IMR-90 (cell line): ENCODE data around the gene PGLYRP3. TPM values are rescaled to one million over a fixed set of nuclear protein-coding genes. Genes with fewer than 3 reads are reported as not detected.

ENCODE experiments used
- ATAC-seq: fragments of 200-7000 bp; cut with Tn5 transposase; 2 replicates; pipeline ENCODE4 v1.9.1; 2020; ENCODE audit warnings: low read depth, mild to moderate bottlenecking, moderate library complexity
- BruUV-seq: library from RNA; stranded (reverse); fragments of 400-500 nt; replicated peaks from 2 replicates; lab custom pipeline; 2021; lab: Mats Ljungman, UMichigan
- CTCF ChIA-PET: fragments of 300-600 bp; formaldehyde crosslinking; extraction: SDS; loops from one replicate; lab custom pipeline; 2021; ENCODE audit warnings: antibody characterized with exemption; lab: Yijun Ruan, JAX
- POLR2A ChIA-PET: fragments of 300-600 bp; sonication (Branson Sonifier 250); formaldehyde crosslinking; loops from one replicate; lab custom pipeline; 2022; ENCODE audit warnings: antibody characterized with exemption; ENCODE audit not compliant: unreplicated experiment; lab: Charles Lee
- DNase-seq: peaks from one replicate; pipeline ENCODE4 v3.0.0; 2013
- H2AFZ ChIP-seq: replicated peaks from 2 replicates; pipeline ENCODE3; 2013; ENCODE audit warnings: low read length, mild to moderate bottlenecking; ENCODE audit not compliant: poor library complexity
- H2AK5ac ChIP-seq: 2 replicates; pipeline ENCODE4 v1.6.1; 2013; ENCODE audit warnings: low read depth, low read length, inconsistent platforms
- H2AK9ac ChIP-seq: replicated peaks from 2 replicates; pipeline ENCODE3; 2013; ENCODE audit warnings: mild to moderate bottlenecking, low read depth, low read length, moderate library complexity; ENCODE audit not compliant: poor library complexity
- H2BK120ac ChIP-seq: 2 replicates; pipeline ENCODE4 v1.6.1; 2013; ENCODE audit warnings: low read depth, low read length, inconsistent platforms
- H2BK15ac ChIP-seq: 3 replicates; pipeline ENCODE4 v1.6.1; 2013; ENCODE audit warnings: low read depth, low read length, inconsistent platforms
- H2BK20ac ChIP-seq: 2 replicates; pipeline ENCODE4 v1.6.1; 2013; ENCODE audit warnings: low read depth, mild to moderate bottlenecking, inconsistent platforms, low read length, moderate library complexity
- H2BK5ac ChIP-seq: 2 replicates; pipeline ENCODE4 v1.6.1; 2013; ENCODE audit warnings: mild to moderate bottlenecking, low read depth, low read length, inconsistent platforms; ENCODE audit not compliant: poor library complexity, severe bottlenecking
- H3K14ac ChIP-seq: replicated peaks from 2 replicates; pipeline ENCODE4 v1.6.1; 2013; ENCODE audit warnings: low read depth, low read length, inconsistent platforms
- H3K18ac ChIP-seq: 2 replicates; pipeline ENCODE4 v1.6.1; 2013; ENCODE audit warnings: low read depth, low read length, control low read depth
- H3K23ac ChIP-seq: 2 replicates; pipeline ENCODE4 v1.6.1; 2013; ENCODE audit warnings: low read depth, low read length, inconsistent platforms
- H3K27ac ChIP-seq: 2 replicates; pipeline ENCODE4 v1.5.1; 2013; ENCODE audit warnings: mild to moderate bottlenecking, control low read depth, low read length; ENCODE audit not compliant: insufficient read depth
- H3K27me3 ChIP-seq: 2 replicates; pipeline ENCODE4 v1.6.1; 2013; ENCODE audit warnings: low read length; ENCODE audit not compliant: control insufficient read depth, insufficient read depth
- H3K36me3 ChIP-seq: 2 replicates; pipeline ENCODE4 v1.6.1; 2013; ENCODE audit warnings: low read length, mixed read lengths; ENCODE audit not compliant: control insufficient read depth, insufficient read depth
- H3K4ac ChIP-seq: 2 replicates; pipeline ENCODE4 v1.6.1; 2013; ENCODE audit warnings: low read depth, low read length, inconsistent platforms
- H3K4me1 ChIP-seq: 2 replicates; pipeline ENCODE4 v1.6.1; 2013; ENCODE audit warnings: low read length, mixed read lengths; ENCODE audit not compliant: control insufficient read depth, insufficient read depth
- H3K4me2 ChIP-seq: 2 replicates; pipeline ENCODE4 v1.6.1; 2013; ENCODE audit warnings: low read depth, mild to moderate bottlenecking, control low read depth, low read length, moderate library complexity
- H3K4me3 ChIP-seq: 2 replicates; pipeline ENCODE4 v1.5.1; 2013; ENCODE audit warnings: low read depth, mild to moderate bottlenecking, control low read depth, low read length, moderate library complexity; ENCODE audit not compliant: insufficient read depth
- H3K56ac ChIP-seq: 2 replicates; pipeline ENCODE4 v1.6.1; 2013; ENCODE audit warnings: low read length, inconsistent platforms; ENCODE audit not compliant: insufficient read depth; ENCODE audit errors: extremely low read depth
- H3K79me1 ChIP-seq, 2 experiments: 2 replicates each; pipeline ENCODE4 v1.6.1; 2013; ENCODE audit warnings: low read length in 2 of 2, inconsistent platforms in 1 of 2, low read depth in 1 of 2
- H3K9ac ChIP-seq: 2 replicates; pipeline ENCODE4 v1.6.1; 2013; ENCODE audit warnings: low read depth, low read length, control low read depth
- H3K9me1 ChIP-seq: 2 replicates; pipeline ENCODE4 v1.6.1; 2013; ENCODE audit warnings: low read length, inconsistent platforms; ENCODE audit not compliant: insufficient read depth
- H3K9me3 ChIP-seq: 2 replicates; pipeline ENCODE4 v1.6.1; 2013; ENCODE audit warnings: low read length; ENCODE audit not compliant: control insufficient read depth, insufficient read depth
- H4K20me1 ChIP-seq: 2 replicates; pipeline ENCODE4 v1.6.1; 2013; ENCODE audit warnings: low read length, inconsistent platforms; ENCODE audit not compliant: insufficient read depth
- H4K5ac ChIP-seq: 2 replicates; pipeline ENCODE4 v1.6.1; 2013; ENCODE audit warnings: mild to moderate bottlenecking, low read depth, low read length, control low read depth
- H4K8ac ChIP-seq, 2 experiments: 2 replicates each; pipeline ENCODE4 v1.6.1; 2013; ENCODE audit warnings: low read depth in 2 of 2, low read length in 2 of 2, control low read depth in 1 of 2, inconsistent platforms in 1 of 2
- H4K91ac ChIP-seq: 2 replicates; pipeline ENCODE4 v1.6.1; 2013; ENCODE audit warnings: low read depth, low read length, inconsistent platforms; ENCODE audit not compliant: insufficient read depth
- ELK1 ChIP-seq: fragments of 150-350 bp; IDR thresholded peaks from 2 replicates; pipeline ENCODE4 v1.6.1; 2016; ENCODE audit warnings: low read depth, mild to moderate bottlenecking, low read length, moderate library complexity, borderline replicate concordance
- WGBS, 2 experiments: methylation state at CpG; one replicate each; pipeline versions ENCODE4 v1.1.5 to v1.1.7; 2013; ENCODE audit warnings: missing lambda C conversion rate in 2 of 2; ENCODE audit not compliant: insufficient read length in 1 of 2; ENCODE audit errors: extremely low coverage in 2 of 2; 5-methylcytosine and 5-hydroxymethylcytosine counted together
- dilution Hi-C: fragments of 300-500 bp; cut with HindIII; formaldehyde crosslinking; loops from one replicate; pipeline ENCODE4 v1.14.3; 2018; ENCODE audit warnings: low sequenced_read_pairs; ENCODE audit not compliant: unreplicated experiment
- in situ Hi-C: fragments of 300-500 bp; cut with MboI; formaldehyde crosslinking; loops from 3 replicates; pipeline ENCODE4 v1.14.3; 2019; ENCODE audit warnings: low sequenced_read_pairs, inconsistent platforms, mixed read lengths
- intact Hi-C: fragments of 100-400 bp; cut with micrococcal nuclease; formaldehyde crosslinking; loops from 2 replicates; pipeline ENCODE4 v1.10.0; 2022
- polyA plus RNA-seq, 3 experiments: library from polyadenylated mRNA; depleted of rRNA; stranded (reverse); fragments of >200 nt; gene quantifications; 2 replicates each; pipeline ENCODE4 v1.2.3, GENCODE V29; 2012; ENCODE audit warnings: low replicate concordance in 1 of 3
- total RNA-seq: library from RNA; depleted of rRNA; stranded (reverse); fragments of >200 nt; gene quantifications from 2 replicates; pipeline ENCODE4 v1.2.3, GENCODE V29; 2012

Gene PGLYRP3
- total and polyA plus RNA-seq, 2 of the 4 experiments (the other 2 are of a cell fraction) = not detected

GRCh38 chr1:153354515-153355193, 41.9 kb upstream of the PGLYRP3 start:
- Histone ChIP-seq H2AFZ (no peak overlapping the region), H4K8ac (no peak overlapping the region), H2BK20ac (no peak overlapping the region), H3K27ac (no peak overlapping the region), H2AK9ac (no peak overlapping the region), H3K56ac (no peak overlapping the region), H3K79me1 (no peaks in the 10 kb centered on the region), H3K23ac (no peak overlapping the region), H3K9me1 (no peaks in the 10 kb centered on the region), H2AK5ac (no peak overlapping the region), H3K4me1 (no peaks in the 10 kb centered on the region), H3K14ac (no peak overlapping the region), H2BK5ac (no peak overlapping the region), H3K9me3 (no peaks in the 10 kb centered on the region), H4K91ac (no peak overlapping the region), H3K27me3 (peaks cover 9% of the 10 kb centered on the region; the same call in 1 of the 2 replicates), H3K4me3 (no peak overlapping the region), H4K5ac (no peak overlapping the region), H3K36me3 (no peaks in the 10 kb centered on the region), H3K4ac (no peak overlapping the region), H3K9ac (no peak overlapping the region), H2BK120ac (no peak overlapping the region), H3K18ac (no peak overlapping the region), H3K4me2 (no peak overlapping the region), H2BK15ac (no peak overlapping the region), H4K20me1 (no peaks in the 10 kb centered on the region)
- TF ChIP-seq ELK1 = no peak
- CTCF ChIA-PET = interaction anchor here (0.5 to 3.8 kb wide), 5 partner anchors 131 to 157 kb away, joined by 3 to 41 read pairs (median 5); no protein-coding TSS in a partner anchor
- dilution Hi-C loops = no loop called here
- intact Hi-C loops = no loop called here
- WGBS, 2 experiments = no CpG with 5 or more reads among the region's 8 CpGs
- ATAC-seq = no peak
- no peak for DNase-seq
- in situ Hi-C loops = no loop called here
- POLR2A ChIA-PET = no interaction called here
- BruUV-seq = no TSS peak
